Body of pancreas (tissue), 4 donors: Measurements from ENCODE around the gene SAMD5. TPM values are rescaled to one million over a fixed set of nuclear protein-coding genes. Genes with fewer than 3 reads are reported as not detected.

Source experiments
- ATAC-seq: fragments of 150-250 bp; one replicate; pipeline ENCODE4 v1.9.1; 2016
- DNase-seq, 4 donors: peaks; one replicate each; pipeline ENCODE4 v3.0.0-alpha.2; 2019
- H3K27ac ChIP-seq, 4 donors: fragments of 200-600 bp; sonication (generic); 1 replicate in 3 of 4; 2 replicates in 1 of 4; pipeline versions ENCODE4 v1.5.1 to v1.6.1; 2016 to 2019; ENCODE audit warnings: mild to moderate bottlenecking in 1 of 4, mixed read lengths in 1 of 4, moderate library complexity in 1 of 4
- H3K27me3 ChIP-seq, 2 donors: fragments of 200-600 bp; sonication (generic); one replicate each; pipeline ENCODE4 v1.6.0; 2016; ENCODE audit warnings: mild to moderate bottlenecking in 1 of 2
- H3K36me3 ChIP-seq, 2 donors: fragments of 200-600 bp; sonication (generic); replicated peaks in 1 of 2; 2 replicates each; pipeline ENCODE4 v1.5.1; 2016; ENCODE audit warnings: low read depth in 2 of 2; ENCODE audit not compliant: insufficient read depth in 1 of 2
- H3K4me1 ChIP-seq: fragments of 200-600 bp; sonication (generic); one replicate; pipeline ENCODE4 v1.6.0; 2016
- H3K4me3 ChIP-seq, 2 donors: fragments of 200-600 bp; sonication (generic); 1 replicate in 1 of 2; 2 replicates in 1 of 2; pipeline ENCODE4 v1.5.1; 2016 to 2019
- H3K9me3 ChIP-seq, 3 donors: fragments of 200-600 bp; sonication (generic); 1 replicate in 2 of 3; 2 replicates in 1 of 3; pipeline ENCODE4 v1.5.1; 2016
- POLR2A ChIP-seq, 3 donors: fragments of 450-650 bp; IDR thresholded peaks; one replicate each; pipeline ENCODE4 v1.6.1; 2016; ENCODE audit warnings: antibody characterized with exemption in 3 of 3, mild to moderate bottlenecking in 2 of 3
- WGBS, 2 donors: methylation state at CpG; one replicate each; pipeline ENCODE4 v1.1.5; 2017; 5-methylcytosine and 5-hydroxymethylcytosine counted together
- intact Hi-C: fragments of 100-400 bp; cut with DNase I; formaldehyde crosslinking; loops from one replicate; pipeline ENCODE4 v1.15.1; 2023
- total RNA-seq, 2 donors: library from RNA; depleted of rRNA; stranded (reverse); fragments of >200 nt; gene quantifications; one replicate each; pipeline ENCODE4 v1.1.0, GENCODE V29; 2016
- TF ChIP-seq, protein P1 (sequence below), 7 experiments: fragments of 450-650 bp in 4 of 7; fragments of 200-600 bp in 3 of 7; sonication (generic) in 3 of 7; IDR thresholded peaks; one replicate each; pipeline ENCODE4 v1.5.1; 2016 to 2019; ENCODE audit warnings: antibody characterized with exemption in 7 of 7

The SAMD5 gene
- total RNA-seq, 2 donors from 2014 or later: 0.26 to 1.6 TPM

DNA sequence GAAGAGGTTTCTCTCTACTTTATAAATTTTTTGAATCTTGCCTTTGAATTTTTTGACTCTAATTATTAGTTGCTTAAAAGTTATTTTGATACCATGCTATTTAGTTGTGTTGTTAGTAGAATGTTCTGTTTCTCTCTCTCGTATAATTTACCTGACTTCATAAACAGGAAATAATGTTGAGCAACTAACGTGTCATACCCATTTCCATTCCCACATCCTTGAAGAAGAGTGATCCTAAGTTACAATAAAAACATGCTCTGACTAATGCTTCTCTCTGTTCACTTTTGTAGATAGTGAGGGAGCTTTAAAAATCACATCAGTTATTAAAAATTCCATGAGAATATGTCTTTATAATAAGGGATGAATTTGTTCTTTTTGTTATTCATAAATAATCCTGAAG lies 69.7 kb downstream of the SAMD5 start:
- H3K4me1 ChIP-seq: no peaks in the 10 kb centered on the region
- no peaks in the 10 kb centered on the region for H3K27me3 ChIP-seq
- H3K4me3 ChIP-seq: no peak overlapping the region
- H3K36me3 ChIP-seq: no peaks in the 10 kb centered on the region
- H3K9me3 ChIP-seq: no peaks in the 10 kb centered on the region
- ATAC-seq (no peak), DNase-seq (no peak)
- no peak for TF ChIP-seq POLR2A (IDR thresholded peaks at IDR 0.05)
- TF ChIP-seq, protein P1, sequence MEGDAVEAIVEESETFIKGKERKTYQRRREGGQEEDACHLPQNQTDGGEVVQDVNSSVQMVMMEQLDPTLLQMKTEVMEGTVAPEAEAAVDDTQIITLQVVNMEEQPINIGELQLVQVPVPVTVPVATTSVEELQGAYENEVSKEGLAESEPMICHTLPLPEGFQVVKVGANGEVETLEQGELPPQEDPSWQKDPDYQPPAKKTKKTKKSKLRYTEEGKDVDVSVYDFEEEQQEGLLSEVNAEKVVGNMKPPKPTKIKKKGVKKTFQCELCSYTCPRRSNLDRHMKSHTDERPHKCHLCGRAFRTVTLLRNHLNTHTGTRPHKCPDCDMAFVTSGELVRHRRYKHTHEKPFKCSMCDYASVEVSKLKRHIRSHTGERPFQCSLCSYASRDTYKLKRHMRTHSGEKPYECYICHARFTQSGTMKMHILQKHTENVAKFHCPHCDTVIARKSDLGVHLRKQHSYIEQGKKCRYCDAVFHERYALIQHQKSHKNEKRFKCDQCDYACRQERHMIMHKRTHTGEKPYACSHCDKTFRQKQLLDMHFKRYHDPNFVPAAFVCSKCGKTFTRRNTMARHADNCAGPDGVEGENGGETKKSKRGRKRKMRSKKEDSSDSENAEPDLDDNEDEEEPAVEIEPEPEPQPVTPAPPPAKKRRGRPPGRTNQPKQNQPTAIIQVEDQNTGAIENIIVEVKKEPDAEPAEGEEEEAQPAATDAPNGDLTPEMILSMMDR (IDR thresholded peaks at IDR 0.05): no peak
- intact Hi-C loops: no loop called here
- no peak overlapping the region for H3K27ac ChIP-seq
- 67 to 68% methylated on average over 2 of the region's 2 CpGs for WGBS, 2 donors

DNA sequence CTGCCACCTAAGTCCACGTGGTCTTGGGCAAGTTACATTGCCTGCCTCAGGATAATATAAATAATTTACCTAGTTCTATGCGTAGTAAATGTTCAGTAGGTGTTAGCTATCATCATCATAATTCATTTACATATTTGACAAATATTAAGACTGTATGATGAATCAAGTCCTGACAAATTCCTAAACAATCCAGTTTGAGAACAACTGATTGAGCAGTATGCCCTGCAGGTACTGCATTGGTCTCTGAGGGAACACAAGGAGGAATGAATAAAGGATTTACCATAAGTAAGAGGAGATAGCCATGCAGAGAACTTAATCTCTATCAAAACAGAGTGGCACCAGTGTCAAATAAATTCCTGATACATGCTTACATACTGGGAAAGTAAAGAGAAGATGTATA lies 70.4 kb downstream of the SAMD5 start:
- H3K9me3 ChIP-seq: no peaks in the 10 kb centered on the region
- no peak for TF ChIP-seq POLR2A (IDR thresholded peaks at IDR 0.05)
- TF ChIP-seq, protein P1 (IDR thresholded peaks at IDR 0.05): no peak
- no peaks in the 10 kb centered on the region for H3K27me3 ChIP-seq
- intact Hi-C loops: no loop called here
- no peaks in the 10 kb centered on the region for H3K4me1 ChIP-seq
- DNase-seq (no peak), ATAC-seq (no peak)
- no peak overlapping the region for H3K4me3 ChIP-seq
- WGBS, 2 donors: 70 to 78% methylated on average over 2 of the region's 2 CpGs
- H3K36me3 ChIP-seq: no peaks in the 10 kb centered on the region
- H3K27ac ChIP-seq: no peak overlapping the region

DNA sequence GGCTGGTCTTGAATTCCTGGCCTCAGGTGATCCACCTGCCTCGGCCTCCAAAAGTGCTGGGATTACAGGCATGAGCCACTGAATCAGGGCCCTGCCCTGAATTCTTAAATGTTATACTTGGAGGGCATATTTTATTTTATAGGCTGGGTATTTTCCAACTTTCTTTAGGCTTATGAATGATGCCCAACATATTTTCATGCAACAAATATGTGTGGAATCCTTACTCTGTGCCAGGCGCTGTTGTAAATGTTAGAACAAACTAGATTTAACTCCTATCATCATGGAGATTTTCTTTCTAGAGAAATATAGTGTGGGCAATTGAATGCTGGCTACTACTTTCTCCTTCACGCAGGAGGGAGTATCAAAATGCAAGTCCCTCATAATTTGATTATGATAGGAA lies 71.2 kb downstream of the SAMD5 start:
- TF ChIP-seq, protein P1 (IDR thresholded peaks at IDR 0.05): no peak
- TF ChIP-seq POLR2A (IDR thresholded peaks at IDR 0.05): no peak
- WGBS, 2 donors: 53 to 68% methylated on average over 3 of the region's 3 CpGs
- Histone ChIP-seq H3K4me1 (no peaks in the 10 kb centered on the region), H3K4me3 (no peak overlapping the region), H3K27me3 (no peaks in the 10 kb centered on the region), H3K36me3 (no peaks in the 10 kb centered on the region), H3K9me3 (no peaks in the 10 kb centered on the region), H3K27ac (no peak overlapping the region)
- intact Hi-C loops: no loop called here
- DNase-seq (no peak), ATAC-seq (no peak)

DNA sequence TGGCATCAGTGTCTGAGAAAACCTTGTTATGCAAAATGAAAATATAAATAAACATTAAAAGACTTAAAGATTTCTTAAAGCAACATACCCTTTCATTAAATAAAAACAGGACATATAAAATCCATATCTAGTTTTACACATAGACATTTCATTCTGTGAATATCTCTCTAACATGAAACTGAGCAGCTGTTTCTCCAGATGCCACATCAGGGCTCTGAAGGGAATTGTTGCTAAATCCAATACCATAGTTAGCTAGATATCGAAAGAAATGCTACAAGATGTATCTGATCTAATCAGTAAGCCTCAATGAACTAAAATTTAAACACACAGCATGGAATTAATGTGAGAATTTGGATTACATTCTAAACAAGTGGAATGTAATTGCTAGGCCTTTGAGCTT lies 74.5 kb downstream of the SAMD5 start:
- Histone ChIP-seq H3K9me3 (no peaks in the 10 kb centered on the region), H3K36me3 (no peaks in the 10 kb centered on the region), H3K27ac (no peak overlapping the region), H3K4me1 (no peaks in the 10 kb centered on the region), H3K27me3 (no peaks in the 10 kb centered on the region), H3K4me3 (no peak overlapping the region)
- WGBS, 2 donors: 63 to 68% methylated on average over 1 of the region's 1 CpG
- ATAC-seq: no peak
- no peak for DNase-seq
- intact Hi-C loops: no loop called here
- TF ChIP-seq POLR2A (IDR thresholded peaks at IDR 0.05): no peak
- TF ChIP-seq, protein P1 (IDR thresholded peaks at IDR 0.05): no peak

DNA sequence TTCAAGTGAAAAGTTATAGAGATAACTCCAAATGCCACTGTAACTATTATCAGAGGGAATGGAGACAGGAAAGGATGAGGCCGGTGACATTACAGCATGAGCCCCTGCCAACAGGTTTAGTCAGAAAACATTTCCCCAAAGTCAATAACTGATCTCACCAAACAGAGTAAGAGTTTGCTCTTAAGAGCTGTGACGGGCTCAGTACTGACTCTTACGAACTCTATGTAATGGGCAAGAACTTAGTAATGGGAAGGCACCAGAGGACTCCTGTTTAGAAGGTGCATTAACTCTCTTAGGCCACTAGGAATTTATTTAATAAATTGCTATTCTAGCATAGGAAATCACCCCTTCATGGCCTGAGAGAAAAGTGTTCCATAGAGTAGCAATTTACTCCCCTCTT lies 76.8 kb downstream of the SAMD5 start:
- H3K27ac ChIP-seq: no peak overlapping the region
- H3K9me3 ChIP-seq: no peaks in the 10 kb centered on the region
- no peaks in the 10 kb centered on the region for H3K36me3 ChIP-seq
- DNase-seq (no peak), ATAC-seq (no peak)
- intact Hi-C loops: no loop called here
- no peak overlapping the region for H3K4me3 ChIP-seq
- no peaks in the 10 kb centered on the region for H3K27me3 ChIP-seq
- H3K4me1 ChIP-seq: no peaks in the 10 kb centered on the region
- 89 to 93% methylated on average over 3 of the region's 3 CpGs for WGBS, 2 donors
- TF ChIP-seq, protein P1 (IDR thresholded peaks at IDR 0.05): no peak
- no peak for TF ChIP-seq POLR2A (IDR thresholded peaks at IDR 0.05)
